A673 (cell line): Measurements from ENCODE around the gene RNF141. TPM values are rescaled to one million over a fixed set of nuclear protein-coding genes. Genes with fewer than 3 reads are reported as not detected.

Source experiments
- BruUV-seq: library from RNA; stranded (reverse); fragments of 400-500 nt; replicated peaks from 2 replicates; lab custom pipeline; 2021; lab: Mats Ljungman, UMichigan
- CTCF ChIA-PET: fragments of 300-600 bp; sonication (Branson Sonifier 250); formaldehyde crosslinking; loops from one replicate; lab custom pipeline; 2022; ENCODE audit warnings: antibody characterized with exemption; lab: Charles Lee
- POLR2A ChIA-PET: fragments of 300-600 bp; sonication (Branson Sonifier 250); formaldehyde crosslinking; loops from one replicate; lab custom pipeline; 2022; ENCODE audit warnings: antibody characterized with exemption; ENCODE audit not compliant: low non-redundant PET; lab: Charles Lee
- DNase-seq: peaks from one replicate; pipeline ENCODE4 v3.0.0-alpha.2; 2015; ENCODE audit warnings: low spot score
- H3K27ac ChIP-seq: fragments of 200-600 bp; sonication (generic); 2 replicates; pipeline ENCODE4 v1.5.1; 2016; ENCODE audit warnings: mixed run types, low read depth, mild to moderate bottlenecking, mixed read lengths, antibody characterized with exemption, low read length; ENCODE audit not compliant: poor library complexity, severe bottlenecking
- H3K27me3 ChIP-seq: fragments of 200-600 bp; sonication (generic); replicated peaks from 2 replicates; pipeline ENCODE4 v1.6.1; 2017; ENCODE audit warnings: mixed run types, low read depth, mild to moderate bottlenecking, mixed read lengths, antibody characterized with exemption, low read length; ENCODE audit not compliant: insufficient read depth, poor library complexity
- H3K36me3 ChIP-seq: fragments of 200-600 bp; sonication (generic); 2 replicates; pipeline ENCODE4 v1.6.1; 2016; ENCODE audit warnings: mixed run types, mild to moderate bottlenecking, mixed read lengths, antibody characterized with exemption, low read length; ENCODE audit not compliant: insufficient read depth, poor library complexity, severe bottlenecking
- H3K4me1 ChIP-seq: fragments of 200-600 bp; sonication (generic); 2 replicates; pipeline ENCODE4 v1.6.1; 2017; ENCODE audit warnings: mixed run types, mild to moderate bottlenecking, mixed read lengths, antibody characterized with exemption, low read length; ENCODE audit not compliant: insufficient read depth, poor library complexity, severe bottlenecking
- H3K4me3 ChIP-seq: fragments of 200-600 bp; sonication (generic); 2 replicates; pipeline ENCODE4 v1.5.1; 2016; ENCODE audit warnings: low read depth, mixed run types, mild to moderate bottlenecking, mixed read lengths, low read length; ENCODE audit not compliant: poor library complexity, severe bottlenecking
- H3K9me3 ChIP-seq: fragments of 200-600 bp; sonication (generic); 2 replicates; pipeline ENCODE4 v1.6.1; 2016; ENCODE audit warnings: mixed run types, low read depth, mild to moderate bottlenecking, mixed read lengths, antibody characterized with exemption, low read length; ENCODE audit not compliant: poor library complexity, severe bottlenecking
- CTCF ChIP-seq: fragments of 300-800, 200-600 bp; sonication (generic); conservative IDR thresholded peaks from 2 replicates; pipeline ENCODE4 v1.5.1; 2017; ENCODE audit warnings: low read depth, mild to moderate bottlenecking, antibody characterized with exemption, low read length, moderate library complexity, mixed read lengths
- EZH2 ChIP-seq: fragments of 200-600 bp; sonication (generic); IDR thresholded peaks from 2 replicates; pipeline ENCODE4 v1.6.1; 2017; ENCODE audit warnings: borderline replicate concordance, low read depth, mild to moderate bottlenecking, mixed read lengths, antibody characterized with exemption, low read length; ENCODE audit not compliant: poor library complexity, severe bottlenecking
- intact Hi-C: fragments of 100-400 bp; cut with micrococcal nuclease; formaldehyde crosslinking; loops from one replicate; pipeline ENCODE4 v1.10.0; 2022; ENCODE audit not compliant: unreplicated experiment
- total RNA-seq: library from RNA; stranded (reverse); gene quantifications from 2 replicates; pipeline ENCODE4 v1.2.3, GENCODE V29; 2021

The RNF141 gene
- total RNA-seq, 1 experiment from 2014 or later = 36.4 TPM

- TF ChIP-seq EZH2 (no peak), CTCF (no peak)
- no peak overlapping the region for H3K27ac ChIP-seq
- H3K36me3 ChIP-seq = peaks cover 89% of the 10 kb centered on the region
- H3K4me3 ChIP-seq = no peak overlapping the region
- no peaks in the 10 kb centered on the region for H3K9me3 ChIP-seq
- ChIA-PET POLR2A (no interaction called here), CTCF (no interaction called here)
- H3K4me1 ChIP-seq = peaks cover 17% of the 10 kb centered on the region
- DNase-seq = no peak
- no TSS peak for BruUV-seq
- H3K27me3 ChIP-seq = no peaks in the 10 kb centered on the region
- intact Hi-C loops = no loop called here
These were observed 18.7 kb downstream of the RNF141 start for GRCh38 chr11:10522276-10522675.

DNA sequence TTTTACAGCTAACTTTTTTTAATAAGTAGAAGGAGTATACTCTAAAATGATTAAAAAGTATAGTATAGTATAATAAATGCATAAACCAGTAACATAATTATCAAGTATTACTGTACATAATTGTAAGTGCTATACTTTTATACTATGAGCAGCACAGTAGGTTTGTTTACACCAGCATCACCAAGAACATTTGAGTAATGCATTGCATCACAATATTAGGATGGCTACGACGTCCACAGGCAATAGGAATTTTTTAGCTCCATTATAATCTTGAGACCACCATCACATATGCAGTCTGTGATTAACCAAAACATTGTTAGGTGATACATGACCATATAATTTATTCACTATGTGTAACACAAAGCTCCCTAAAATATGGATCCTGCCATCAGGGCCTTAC is 20.4 kb downstream of the RNF141 start:
- intact Hi-C loops = no loop called here
- Histone ChIP-seq H3K9me3 (no peaks in the 10 kb centered on the region), H3K36me3 (peaks cover 84% of the 10 kb centered on the region), H3K4me3 (no peak overlapping the region), H3K4me1 (peaks cover 23% of the 10 kb centered on the region), H3K27ac (no peak overlapping the region), H3K27me3 (no peaks in the 10 kb centered on the region)
- CTCF ChIA-PET = no interaction called here
- no peak for TF ChIP-seq CTCF
- no peak for TF ChIP-seq EZH2
- BruUV-seq = no TSS peak
- no peak for DNase-seq
- POLR2A ChIA-PET = no interaction called here

GRCh38 chr11:10519630-10520029 is 21.4 kb downstream of the RNF141 start:
- no peak for TF ChIP-seq CTCF
- no peak for TF ChIP-seq EZH2
- peaks cover 28% of the 10 kb centered on the region for H3K4me1 ChIP-seq
- H3K27ac ChIP-seq = no peak overlapping the region
- no peak for DNase-seq
- ChIA-PET POLR2A (interaction anchor here (0.6 kb wide), 1 partner anchor 50 kb away, joined by 3 read pairs; no protein-coding TSS in a partner anchor), CTCF (no interaction called here)
- no TSS peak for BruUV-seq
- H3K27me3 ChIP-seq = no peaks in the 10 kb centered on the region
- no peak overlapping the region for H3K4me3 ChIP-seq
- intact Hi-C loops = no loop called here
- no peaks in the 10 kb centered on the region for H3K9me3 ChIP-seq
- H3K36me3 ChIP-seq = peaks cover 83% of the 10 kb centered on the region
